SK-MEL-5 (cell line): ENCODE results near the gene KRTAP25-1. TPM values are rescaled to one million over a fixed set of nuclear protein-coding genes. Genes with fewer than 3 reads are reported as not detected.

Experiments
- DNase-seq: peaks from one replicate; pipeline ENCODE4 v3.0.0-alpha.2; 2016; ENCODE audit warnings: low read depth, low spot score
- in situ Hi-C: cut with HindIII; loops from 2 replicates; pipeline ENCODE4 v1.10.0; 2016; ENCODE audit warnings: low sequenced_read_pairs, high pct_unique_total_duplicates, low pct_unique_long_range_greater_than_20kb
- total RNA-seq: library from RNA; depleted of rRNA; stranded (reverse); fragments of >200 nt; shearing (Covaris generic); gene quantifications from 2 replicates; pipeline ENCODE4 v1.2.3, GENCODE V29; 2014; rRNA removed

KRTAP25-1 gene
- total RNA-seq, 1 experiment from 2014 or later, result not detected

GRCh38 chr21:30257773-30258172, 31.5 kb downstream of the KRTAP25-1 start:
- in situ Hi-C loops, result no loop called here
- peak; percentile 71 for DNase-seq

GRCh38 chr21:30256100-30256499, 33.2 kb downstream of the KRTAP25-1 start:
- no peak for DNase-seq
- in situ Hi-C loops, result no loop called here

- in situ Hi-C loops, result no loop called here
Observed at GRCh38 chr21:30255679-30256078, 33.6 kb downstream of the KRTAP25-1 start.

GRCh38 chr21:30251781-30252180, 37.5 kb downstream of the KRTAP25-1 start:
- in situ Hi-C loops, result no loop called here
- DNase-seq, result no peak

More at GRCh38 chr21:30255679-30256078, 33.6 kb downstream of the KRTAP25-1 start:
- no peak for DNase-seq

GRCh38 chr21:30249936-30250335, 39.4 kb downstream of the KRTAP25-1 start:
- DNase-seq, result peak; percentile 21
- in situ Hi-C loops, result no loop called here

GRCh38 chr21:30248844-30249243, 40.5 kb downstream of the KRTAP25-1 start:
- DNase-seq, result no peak
- in situ Hi-C loops, result no loop called here

GRCh38 chr21:30245061-30245460, 44.3 kb downstream of the KRTAP25-1 start:
- DNase-seq, result no peak
- in situ Hi-C loops, result no loop called here

GRCh38 chr21:30243691-30244090, 45.6 kb downstream of the KRTAP25-1 start:
- no peak for DNase-seq
- in situ Hi-C loops, result no loop called here

- in situ Hi-C loops, result no loop called here
- DNase-seq, result no peak
Observed at GRCh38 chr21:30240661-30241060, 48.7 kb downstream of the KRTAP25-1 start.

Other genes with a start within 250 kb of the KRTAP25-1 start
- not detected in 2 replicates for gene CLDN17, start 122.7 kb downstream of the KRTAP25-1 start, total RNA-seq
- gene CLDN8, start 73.4 kb downstream of the KRTAP25-1 start, total RNA-seq, result not detected in 2 replicates
- gene KRTAP24-1, start 6.6 kb downstream of the KRTAP25-1 start, total RNA-seq, result not detected in 2 replicates
- not detected in 2 replicates for gene KRTAP26-1, start 30.8 kb upstream of the KRTAP25-1 start, total RNA-seq
- not detected in 2 replicates for gene KRTAP27-1, start 48.2 kb upstream of the KRTAP25-1 start, total RNA-seq
- gene KRTAP23-1, start 59.1 kb upstream of the KRTAP25-1 start, total RNA-seq, result not detected in 2 replicates
- not detected in 2 replicates for gene KRTAP13-2, start 82.8 kb upstream of the KRTAP25-1 start, total RNA-seq
- gene KRTAP13-1, start 106.5 kb upstream of the KRTAP25-1 start, total RNA-seq, result not detected in 2 replicates
- gene KRTAP13-3, start 136.4 kb upstream of the KRTAP25-1 start, total RNA-seq, result not detected in 2 replicates
- not detected in 2 replicates for gene KRTAP13-4, start 140.7 kb upstream of the KRTAP25-1 start, total RNA-seq
- gene KRTAP15-1, start 150.8 kb upstream of the KRTAP25-1 start, total RNA-seq, result not detected in 2 replicates
- 0.34 and 1.3 TPM in 2 replicates for gene KRTAP19-1, start 190.9 kb upstream of the KRTAP25-1 start, total RNA-seq
- gene KRTAP19-2, start 197.9 kb upstream of the KRTAP25-1 start, total RNA-seq, result not detected in 2 replicates
- gene KRTAP19-3, start 202.5 kb upstream of the KRTAP25-1 start, total RNA-seq, result not detected in 2 replicates
- gene KRTAP19-4, start 207.7 kb upstream of the KRTAP25-1 start, total RNA-seq, result not detected in 2 replicates
- gene KRTAP19-5, start 212.6 kb upstream of the KRTAP25-1 start, total RNA-seq, result not detected in 2 replicates